Esophagus muscularis mucosa (tissue), 3 donors: ENCODE measurements around the gene KATNAL1.

Experiments used
- CTCF ChIP-seq, 3 experiments: fragments of 200-600 bp in 2 of 3; fragments of 450-650 bp in 1 of 3; sonication (generic) in 2 of 3; IDR thresholded peaks; one replicate each; pipeline ENCODE4 v1.5.1; 2017 to 2019; ENCODE audit warnings: antibody characterized with exemption in 3 of 3, mild to moderate bottlenecking in 2 of 3, moderate library complexity in 1 of 3
- POLR2AphosphoS5 ChIP-seq, 2 donors: sonication (generic); formaldehyde crosslinking; IDR thresholded peaks; one replicate each; pipeline ENCODE4 v1.6.1; 2017; ENCODE audit warnings: antibody characterized with exemption in 2 of 2

- TF ChIP-seq CTCF (IDR thresholded peaks at IDR 0.05), result no peak
- TF ChIP-seq POLR2AphosphoS5 (IDR thresholded peaks at IDR 0.05), result no peak
Measured at GRCh38 chr13:30292325-30292724, 15.0 kb downstream of the KATNAL1 start.
